Sigmoid colon (tissue), 4 donors: ENCODE measurements around the gene ATP10A.

ENCODE experiments used
- EP300 ChIP-seq, 4 donors: sonication (generic); formaldehyde crosslinking; IDR thresholded peaks; one replicate each; pipeline ENCODE4 v1.6.1; 2017; ENCODE audit warnings: antibody characterized with exemption in 4 of 4
- POLR2A ChIP-seq, 2 donors: fragments of 450-650 bp; IDR thresholded peaks; one replicate each; pipeline ENCODE4 v1.6.1; 2016; ENCODE audit warnings: antibody characterized with exemption in 2 of 2, mild to moderate bottlenecking in 2 of 2, moderate library complexity in 2 of 2
- POLR2AphosphoS5 ChIP-seq, 4 donors: sonication (generic); formaldehyde crosslinking; IDR thresholded peaks; one replicate each; pipeline ENCODE4 v1.6.1; 2017; ENCODE audit warnings: antibody characterized with exemption in 4 of 4
- TF ChIP-seq, protein P1 (sequence below), 4 experiments: fragments of 450-650 bp in 3 of 4; fragments of 200-600 bp in 1 of 4; IDR thresholded peaks; one replicate each; pipeline ENCODE4 v1.5.1; 2016 to 2019; ENCODE audit warnings: antibody characterized with exemption in 4 of 4, mild to moderate bottlenecking in 3 of 4, moderate library complexity in 2 of 4

DNA sequence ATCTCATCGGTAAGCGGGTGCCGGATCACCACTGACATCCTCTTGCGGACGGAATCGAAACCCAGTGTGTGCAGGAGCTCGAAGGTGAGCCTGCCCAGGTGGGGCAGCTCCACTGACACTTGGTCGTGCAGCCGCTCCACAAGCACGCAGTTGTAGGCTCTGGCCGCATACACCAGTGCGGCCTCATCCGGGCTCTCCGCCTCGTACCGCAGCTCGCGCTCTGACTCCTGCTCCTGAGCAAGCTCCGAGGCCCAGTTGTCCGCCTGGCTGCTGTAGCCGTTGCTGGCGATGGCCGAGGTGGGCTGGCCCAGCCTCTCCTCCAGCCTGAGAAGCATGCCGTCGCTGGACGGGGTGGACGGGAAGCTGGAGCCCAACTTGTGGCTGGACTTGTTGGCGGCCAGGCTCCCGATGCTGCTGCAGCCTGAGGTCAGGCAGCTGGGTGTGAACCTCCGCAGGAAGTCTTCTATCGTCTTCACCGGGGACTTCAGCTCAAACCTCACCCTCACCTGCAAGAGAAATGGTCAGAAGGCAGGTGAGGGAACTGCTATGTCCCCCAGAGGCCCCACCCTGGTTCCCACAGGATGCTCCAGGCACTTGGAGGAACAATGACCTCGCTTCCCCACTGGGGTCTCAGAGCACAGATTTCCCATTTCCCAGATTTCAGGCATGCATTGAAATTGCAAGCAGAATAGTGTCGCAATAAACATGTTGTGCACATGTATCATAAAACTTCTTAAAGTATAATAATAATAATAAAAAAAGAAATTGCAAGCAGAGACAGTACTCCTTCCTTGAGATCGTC lies 149.2 kb downstream of the ATP10A start:
- TF ChIP-seq POLR2A (IDR thresholded peaks at IDR 0.05): no peak
- TF ChIP-seq, protein P1, sequence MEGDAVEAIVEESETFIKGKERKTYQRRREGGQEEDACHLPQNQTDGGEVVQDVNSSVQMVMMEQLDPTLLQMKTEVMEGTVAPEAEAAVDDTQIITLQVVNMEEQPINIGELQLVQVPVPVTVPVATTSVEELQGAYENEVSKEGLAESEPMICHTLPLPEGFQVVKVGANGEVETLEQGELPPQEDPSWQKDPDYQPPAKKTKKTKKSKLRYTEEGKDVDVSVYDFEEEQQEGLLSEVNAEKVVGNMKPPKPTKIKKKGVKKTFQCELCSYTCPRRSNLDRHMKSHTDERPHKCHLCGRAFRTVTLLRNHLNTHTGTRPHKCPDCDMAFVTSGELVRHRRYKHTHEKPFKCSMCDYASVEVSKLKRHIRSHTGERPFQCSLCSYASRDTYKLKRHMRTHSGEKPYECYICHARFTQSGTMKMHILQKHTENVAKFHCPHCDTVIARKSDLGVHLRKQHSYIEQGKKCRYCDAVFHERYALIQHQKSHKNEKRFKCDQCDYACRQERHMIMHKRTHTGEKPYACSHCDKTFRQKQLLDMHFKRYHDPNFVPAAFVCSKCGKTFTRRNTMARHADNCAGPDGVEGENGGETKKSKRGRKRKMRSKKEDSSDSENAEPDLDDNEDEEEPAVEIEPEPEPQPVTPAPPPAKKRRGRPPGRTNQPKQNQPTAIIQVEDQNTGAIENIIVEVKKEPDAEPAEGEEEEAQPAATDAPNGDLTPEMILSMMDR (IDR thresholded peaks at IDR 0.05): no peak
- TF ChIP-seq POLR2AphosphoS5 (IDR thresholded peaks at IDR 0.05): no peak
- no peak for TF ChIP-seq EP300 (IDR thresholded peaks at IDR 0.05)
